ENCODE data around the gene NFIB. TPM values are rescaled to one million over a fixed set of nuclear protein-coding genes. Genes with fewer than 3 reads are reported as not detected.

NFIB gene
- total and polyA plus RNA-seq, 2 of the 8 experiments (the other 6 are each of a cell fraction or from before 2014, with no cell fraction given): 2.6 to 13.1 TPM

DNA sequence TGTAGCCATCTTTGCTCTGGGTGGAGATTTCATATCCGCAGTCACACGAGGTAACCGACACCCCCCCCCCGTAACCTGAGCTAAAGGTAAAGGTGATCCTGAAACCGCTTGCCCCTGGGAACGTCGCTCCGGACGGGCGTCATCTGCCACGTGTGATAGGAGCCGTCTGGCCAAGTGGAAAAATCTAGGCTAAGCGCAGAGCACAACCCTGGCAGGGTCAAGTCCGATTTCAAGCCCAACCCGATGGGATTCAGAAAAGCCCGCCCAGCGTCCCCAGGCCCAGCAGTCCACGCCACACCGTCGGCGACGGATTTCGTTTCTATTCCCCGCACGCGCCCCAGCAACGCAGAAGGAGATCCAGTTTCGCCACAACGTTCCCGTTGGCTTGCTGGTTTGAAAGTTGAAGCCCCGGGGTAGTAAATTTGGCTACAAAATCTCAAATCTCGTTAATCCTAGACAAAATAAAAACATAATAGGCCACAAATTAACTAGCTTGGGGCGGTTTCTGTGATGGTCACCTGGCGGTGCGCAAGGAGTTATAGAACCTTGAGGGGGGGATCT is 32.4 kb upstream of the NFIB start (continued):
- TF ChIP-seq SRF (IDR thresholded peaks at IDR 0.05; ENCODE audit: low read depth, low read length) (no peak), CBX5 (IDR thresholded peaks at IDR 0.05; ENCODE audit: low read depth, low read length) (no peak), PHF8 (conservative IDR thresholded peaks at IDR 0.05; ENCODE audit: low read depth, low read length) (no peak; the same call in 1 of the 2 replicates), GTF2F1 (IDR thresholded peaks at IDR 0.05; ENCODE audit: borderline replicate concordance, low read depth, low read length) (peak; percentile 38; the same call in 1 of the 2 replicates), KDM1A (IDR thresholded peaks at IDR 0.05; ENCODE audit: borderline replicate concordance, low read length) (no peak), POLR2A (IDR thresholded peaks at IDR 0.05; ENCODE audit: control extremely low read depth in 1 of 2, low read depth in 2 of 2, low read length in 2 of 2) (peak in 1 of 2 experiments; percentile 56; a peak in 1 of 3 replicates), CTBP2 (IDR thresholded peaks at IDR 0.05; ENCODE audit: borderline replicate concordance, insufficient read depth, insufficient read length, low read length) (no peak), POLR2AphosphoS5 (IDR thresholded peaks at IDR 0.05; ENCODE audit: low read depth, low read length) (0 out of 2 replicates have a peak, but pooled peaks have one; percentile 21), ZNF274 (IDR thresholded peaks at IDR 0.05; ENCODE audit: borderline replicate concordance, extremely low read depth, low read length) (no peak), SP2 (IDR thresholded peaks at IDR 0.05; ENCODE audit: low read length) (no peak), EZH2 (IDR thresholded peaks at IDR 0.05; ENCODE audit: low read depth, low read length, severe bottlenecking) (no peak), TAF7 (optimal IDR thresholded peaks at IDR 0.05; ENCODE audit: borderline replicate concordance, low read depth, low read length) (no peak), POU5F1 (IDR thresholded peaks at IDR 0.05; ENCODE audit: low read depth, low read length) (no peak), SIRT6 (IDR thresholded peaks at IDR 0.05; ENCODE audit: low read length) (no peak), RBBP5 (IDR thresholded peaks at IDR 0.05; ENCODE audit: borderline replicate concordance, low read depth, low read length) (no peak; the same call in 1 of the 2 replicates), JUND (IDR thresholded peaks at IDR 0.05; ENCODE audit: low read length) (no peak)
- TF ChIP-seq, protein P1, sequence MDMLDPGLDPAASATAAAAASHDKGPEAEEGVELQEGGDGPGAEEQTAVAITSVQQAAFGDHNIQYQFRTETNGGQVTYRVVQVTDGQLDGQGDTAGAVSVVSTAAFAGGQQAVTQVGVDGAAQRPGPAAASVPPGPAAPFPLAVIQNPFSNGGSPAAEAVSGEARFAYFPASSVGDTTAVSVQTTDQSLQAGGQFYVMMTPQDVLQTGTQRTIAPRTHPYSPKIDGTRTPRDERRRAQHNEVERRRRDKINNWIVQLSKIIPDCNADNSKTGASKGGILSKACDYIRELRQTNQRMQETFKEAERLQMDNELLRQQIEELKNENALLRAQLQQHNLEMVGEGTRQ (IDR thresholded peaks at IDR 0.05; ENCODE audit: low read length): peak; percentile 63; the same call in 1 of the 2 replicates
